H9 (cell line): ENCODE data around the gene EHBP1. TPM values are rescaled to one million over a fixed set of nuclear protein-coding genes. Genes with fewer than 3 reads are reported as not detected.
A peak's percentile ranks its signal among the peaks of the same experiment; 100 is the strongest.

Source experiments
- DNase-seq: peaks from one replicate; pipeline ENCODE4 v3.0.0-alpha.2; 2017
- H2AFZ ChIP-seq: one replicate; pipeline ENCODE4 v1.6.1; 2013; ENCODE audit warnings: mild to moderate bottlenecking, low read length, control low read depth, moderate library complexity
- H2AK5ac ChIP-seq: 2 replicates; pipeline ENCODE4 v1.6.1; 2013; ENCODE audit warnings: low read length, control low read depth, mixed read lengths; ENCODE audit not compliant: insufficient read length
- H2BK120ac ChIP-seq: one replicate; pipeline ENCODE4 v1.6.1; 2013; ENCODE audit warnings: low read depth, mild to moderate bottlenecking, low read length, control low read depth, inconsistent platforms; ENCODE audit not compliant: poor library complexity, severe bottlenecking
- H2BK12ac ChIP-seq: 2 replicates; pipeline ENCODE4 v1.6.1; 2013; ENCODE audit warnings: low read length, control low read depth, mixed read lengths, low read depth; ENCODE audit not compliant: insufficient read length
- H2BK15ac ChIP-seq: 2 replicates; pipeline ENCODE4 v1.6.1; 2013; ENCODE audit warnings: low read depth, low read length, control low read depth
- H2BK20ac ChIP-seq: one replicate; pipeline ENCODE4 v1.6.1; 2013; ENCODE audit warnings: low read depth, mild to moderate bottlenecking, low read length, control low read depth, inconsistent platforms; ENCODE audit not compliant: poor library complexity, severe bottlenecking
- H2BK5ac ChIP-seq: 2 replicates; pipeline ENCODE4 v1.6.1; 2013; ENCODE audit warnings: low read length, control low read depth, mixed read lengths; ENCODE audit not compliant: insufficient read length
- H3K14ac ChIP-seq: 2 replicates; pipeline ENCODE4 v1.6.1; 2013; ENCODE audit warnings: low read length, control low read depth; ENCODE audit not compliant: insufficient read depth
- H3K18ac ChIP-seq: 2 replicates; pipeline ENCODE4 v1.6.1; 2013; ENCODE audit warnings: low read depth, mild to moderate bottlenecking, mixed read lengths, low read length, control low read depth; ENCODE audit not compliant: insufficient read length
- H3K23ac ChIP-seq: 2 replicates; pipeline ENCODE4 v1.6.1; 2013; ENCODE audit warnings: low read length, control low read depth, mixed read lengths, low read depth; ENCODE audit not compliant: insufficient read length
- H3K23me2 ChIP-seq: 2 replicates; pipeline ENCODE4 v1.6.1; 2013; ENCODE audit warnings: low read depth, mild to moderate bottlenecking, mixed read lengths, low read length, control low read depth; ENCODE audit not compliant: insufficient read length, poor library complexity, severe bottlenecking
- H3K27ac ChIP-seq: 2 replicates; pipeline ENCODE4 v1.5.1; 2013; ENCODE audit warnings: low read length, control low read depth, mixed read lengths, low read depth; ENCODE audit not compliant: insufficient read length
- H3K27me3 ChIP-seq: 2 replicates; pipeline ENCODE4 v1.6.1; 2013; ENCODE audit warnings: low read length, control low read depth, inconsistent platforms; ENCODE audit not compliant: insufficient read depth
- H3K4ac ChIP-seq: 2 replicates; pipeline ENCODE4 v1.6.1; 2013; ENCODE audit warnings: low read depth, mild to moderate bottlenecking, control low read depth, inconsistent platforms, low read length, moderate library complexity
- H3K4me1 ChIP-seq: 2 replicates; pipeline ENCODE4 v1.6.1; 2013; ENCODE audit warnings: low read length, control low read depth, inconsistent platforms; ENCODE audit not compliant: insufficient read depth
- H3K4me2 ChIP-seq: 2 replicates; pipeline ENCODE4 v1.6.1; 2013; ENCODE audit warnings: low read length, control low read depth, mixed read lengths; ENCODE audit not compliant: insufficient read length, insufficient read depth
- H3K56ac ChIP-seq: 2 replicates; pipeline ENCODE4 v1.6.1; 2013; ENCODE audit warnings: low read depth, mild to moderate bottlenecking, mixed read lengths, low read length, control low read depth; ENCODE audit not compliant: insufficient read length
- H3K79me1 ChIP-seq: 2 replicates; pipeline ENCODE4 v1.6.1; 2013; ENCODE audit warnings: low read depth, mild to moderate bottlenecking, moderate library complexity, low read length, control low read depth, inconsistent platforms; ENCODE audit not compliant: insufficient read depth, poor library complexity, severe bottlenecking
- H3K79me2 ChIP-seq: 2 replicates; pipeline ENCODE4 v1.6.1; 2013; ENCODE audit warnings: low read length, control low read depth, inconsistent platforms; ENCODE audit not compliant: insufficient read depth
- H3K9ac ChIP-seq: 2 replicates; pipeline ENCODE4 v1.6.1; 2013; ENCODE audit warnings: low read length, control low read depth, mixed read lengths; ENCODE audit not compliant: insufficient read length; ENCODE audit errors: extremely low read depth
- H3K9me3 ChIP-seq: one replicate; pipeline ENCODE4 v1.6.1; 2013; ENCODE audit warnings: low read depth, low read length, inconsistent platforms; ENCODE audit not compliant: control insufficient read depth
- H3T11ph ChIP-seq: one replicate; pipeline ENCODE4 v1.6.1; 2013; ENCODE audit warnings: mild to moderate bottlenecking, low read length, control low read depth, inconsistent platforms
- H4K20me1 ChIP-seq: one replicate; pipeline ENCODE4 v1.6.1; 2013; ENCODE audit not compliant: control insufficient read depth, insufficient read length, insufficient read depth
- H4K5ac ChIP-seq: 2 replicates; pipeline ENCODE4 v1.6.1; 2013; ENCODE audit warnings: low read depth, mild to moderate bottlenecking, mixed read lengths, low read length, control low read depth; ENCODE audit not compliant: insufficient read length
- H4K8ac ChIP-seq: replicated peaks from 2 replicates; pipeline ENCODE4 v1.6.1; 2013; ENCODE audit warnings: low read length, control low read depth, mixed read lengths, low read depth; ENCODE audit not compliant: insufficient read length
- H4K91ac ChIP-seq: 2 replicates; pipeline ENCODE4 v1.6.1; 2013; ENCODE audit warnings: low read depth, mild to moderate bottlenecking, moderate library complexity, mixed read lengths, low read length, control low read depth; ENCODE audit not compliant: insufficient read length
- H3K27ac Mint-ChIP-seq, 3 experiments: 2 replicates in 2 of 3; 3 replicates in 1 of 3; pipeline ENCODE4 v1.8.0; 2020 to 2021; ENCODE audit warnings: mixed read lengths in 3 of 3, mild to moderate bottlenecking in 1 of 3, moderate library complexity in 1 of 3
- H3K27me3 Mint-ChIP-seq: 2 replicates; pipeline ENCODE4 v1.8.0; 2021; ENCODE audit warnings: low read depth, mild to moderate bottlenecking, moderate library complexity, mixed read lengths
- H3K36me3 Mint-ChIP-seq, 3 experiments: 2 replicates in 2 of 3; 3 replicates in 1 of 3; pipeline ENCODE4 v1.8.0; 2020 to 2021; ENCODE audit warnings: low read depth in 3 of 3, mixed read lengths in 3 of 3; ENCODE audit not compliant: insufficient read depth in 1 of 3
- H3K4me1 Mint-ChIP-seq, 2 experiments: 2 replicates each; pipeline ENCODE4 v1.8.0; 2020; ENCODE audit warnings: mixed read lengths in 2 of 2
- H3K4me3 Mint-ChIP-seq, 2 experiments: 2 replicates in 1 of 2; 3 replicates in 1 of 2; pipeline ENCODE4 v1.8.0; 2020 to 2021; ENCODE audit warnings: mild to moderate bottlenecking in 2 of 2, mixed read lengths in 2 of 2, moderate library complexity in 1 of 2
- H3K9me3 Mint-ChIP-seq, 2 experiments: 2 replicates in 1 of 2; 3 replicates in 1 of 2; pipeline ENCODE4 v1.8.0; 2020; ENCODE audit warnings: mild to moderate bottlenecking in 2 of 2, mixed read lengths in 2 of 2, moderate library complexity in 1 of 2
- WGBS: extraction: QIAGEN DNeasy Blood & Tissue Kit; methylation state at CpG from one replicate; pipeline ENCODE4 v1.1.7; 2013; ENCODE audit warnings: missing lambda C conversion rate, low lambda C conversion rate, mixed read lengths; ENCODE audit not compliant: insufficient read length; ENCODE audit errors: extremely low coverage; 5-methylcytosine and 5-hydroxymethylcytosine counted together
- total RNA-seq: library from RNA; stranded (reverse); gene quantifications from 2 replicates; pipeline ENCODE4 v1.2.1, GENCODE V29; 2021
- TF ChIP-seq, protein P1 (sequence below): fragments of 200-600 bp; sonication (generic); conservative IDR thresholded peaks from 3 replicates; pipeline ENCODE4 v1.8.0; 2021; ENCODE audit warnings: antibody characterized with exemption, mild to moderate bottlenecking

The EHBP1 gene
- total RNA-seq, 1 experiment from 2014 or later, result 35.6 TPM

DNA sequence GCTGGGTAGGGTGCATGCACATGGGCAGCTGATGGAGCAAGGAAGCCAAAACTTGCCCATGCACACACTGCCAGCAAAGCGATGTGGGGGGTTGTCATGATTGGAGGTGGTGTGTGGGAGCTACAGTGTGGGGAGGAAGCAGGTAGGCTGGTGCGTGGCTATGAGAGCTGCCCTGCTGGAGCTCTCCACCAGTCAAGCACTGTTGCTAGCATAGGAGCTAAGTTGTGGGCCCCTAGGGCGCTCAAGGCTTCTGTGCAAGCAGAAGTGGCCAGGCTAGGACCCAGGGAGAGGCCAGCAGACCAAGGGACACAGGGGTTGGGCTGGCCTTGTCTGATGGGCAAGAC lies 20.2 kb downstream of the EHBP1 start:
- no peak overlapping the region for H2BK20ac ChIP-seq
- Mint-ChIP-seq H3K4me3 (no peak overlapping the region), H3K4me1 (peaks cover 20 to 22% of the 10 kb centered on the region in 2 experiments), H3K9me3 (peaks cover 8 to 21% of the 10 kb centered on the region in 2 experiments), H3K27me3 (no peaks in the 10 kb centered on the region), H3K27ac (peak overlapping the region in 2 of 3 experiments; percentile 34 to 81; a peak in 1 of 7 replicates), H3K36me3 (peaks cover 15 to 30% (median 25%) of the 10 kb centered on the region in 3 experiments)
- no peaks in the 10 kb centered on the region for H3K27me3 ChIP-seq
- H3K9me3 ChIP-seq, result no peaks in the 10 kb centered on the region
- TF ChIP-seq, protein P1, sequence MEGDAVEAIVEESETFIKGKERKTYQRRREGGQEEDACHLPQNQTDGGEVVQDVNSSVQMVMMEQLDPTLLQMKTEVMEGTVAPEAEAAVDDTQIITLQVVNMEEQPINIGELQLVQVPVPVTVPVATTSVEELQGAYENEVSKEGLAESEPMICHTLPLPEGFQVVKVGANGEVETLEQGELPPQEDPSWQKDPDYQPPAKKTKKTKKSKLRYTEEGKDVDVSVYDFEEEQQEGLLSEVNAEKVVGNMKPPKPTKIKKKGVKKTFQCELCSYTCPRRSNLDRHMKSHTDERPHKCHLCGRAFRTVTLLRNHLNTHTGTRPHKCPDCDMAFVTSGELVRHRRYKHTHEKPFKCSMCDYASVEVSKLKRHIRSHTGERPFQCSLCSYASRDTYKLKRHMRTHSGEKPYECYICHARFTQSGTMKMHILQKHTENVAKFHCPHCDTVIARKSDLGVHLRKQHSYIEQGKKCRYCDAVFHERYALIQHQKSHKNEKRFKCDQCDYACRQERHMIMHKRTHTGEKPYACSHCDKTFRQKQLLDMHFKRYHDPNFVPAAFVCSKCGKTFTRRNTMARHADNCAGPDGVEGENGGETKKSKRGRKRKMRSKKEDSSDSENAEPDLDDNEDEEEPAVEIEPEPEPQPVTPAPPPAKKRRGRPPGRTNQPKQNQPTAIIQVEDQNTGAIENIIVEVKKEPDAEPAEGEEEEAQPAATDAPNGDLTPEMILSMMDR, result no peak
- H2AK5ac ChIP-seq, result no peak overlapping the region
- H3K79me2 ChIP-seq, result peaks cover 5% of the 10 kb centered on the region; the same call in 1 of the 2 replicates
- DNase-seq, result no peak
- H2AFZ ChIP-seq, result no peak overlapping the region
- H2BK12ac ChIP-seq, result no peak overlapping the region
- no peak overlapping the region for H3K56ac ChIP-seq
- no CpG with 5 or more reads among the region's 3 CpGs for WGBS
- H3K79me1 ChIP-seq, result no peaks in the 10 kb centered on the region
- H2BK15ac ChIP-seq, result no peak overlapping the region
- H3K27ac ChIP-seq, result no peak overlapping the region
- H3K4ac ChIP-seq, result no peak overlapping the region
- no peak overlapping the region for H4K91ac ChIP-seq
- H4K5ac ChIP-seq, result no peak overlapping the region
- H4K20me1 ChIP-seq, result no peaks in the 10 kb centered on the region
- no peak overlapping the region for H3K14ac ChIP-seq
- H3K18ac ChIP-seq, result no peak overlapping the region
- H3T11ph ChIP-seq, result no peak overlapping the region
- H3K23ac ChIP-seq, result no peak overlapping the region
- H4K8ac ChIP-seq, result no peak overlapping the region
- H3K4me2 ChIP-seq, result no peak overlapping the region
- no peak overlapping the region for H2BK5ac ChIP-seq
- no peaks in the 10 kb centered on the region for H3K23me2 ChIP-seq
- H2BK120ac ChIP-seq, result no peak overlapping the region
- no peak overlapping the region for H3K9ac ChIP-seq
- no peaks in the 10 kb centered on the region; the same call in 1 of the 2 replicates for H3K4me1 ChIP-seq
